Fibroblast of lung (primary cell): ENCODE results near the gene ATG10. TPM values are rescaled to one million over a fixed set of nuclear protein-coding genes. Genes with fewer than 3 reads are reported as not detected.

Source experiments
- DNase-seq, 2 donors: peaks; one replicate each; pipeline versions ENCODE4 v3.0.0 to v3.0.0-alpha.2; 2010; ENCODE audit warnings: low read depth in 2 of 2
- H2AFZ ChIP-seq: 2 replicates; pipeline ENCODE4 v1.5.1; 2012; ENCODE audit warnings: low read length, control low read depth, inconsistent platforms
- H3K27ac ChIP-seq: 2 replicates; pipeline ENCODE4 v1.5.1; 2011; ENCODE audit warnings: low read length, control low read depth; ENCODE audit not compliant: insufficient read depth
- H3K27me3 ChIP-seq: 2 replicates; pipeline ENCODE4 v1.5.1; 2011; ENCODE audit warnings: mild to moderate bottlenecking, low read length; ENCODE audit not compliant: control insufficient read depth, insufficient read depth
- H3K36me3 ChIP-seq: 2 replicates; pipeline ENCODE4 v1.5.1; 2011; ENCODE audit warnings: low read length; ENCODE audit not compliant: control insufficient read depth, insufficient read depth
- H3K4me1 ChIP-seq: 2 replicates; pipeline ENCODE4 v1.5.1; 2011; ENCODE audit warnings: low read length; ENCODE audit not compliant: control insufficient read depth, insufficient read depth; ENCODE audit errors: extremely low read depth
- H3K4me2 ChIP-seq: 2 replicates; pipeline ENCODE4 v1.5.1; 2011; ENCODE audit warnings: low read length, control low read depth; ENCODE audit not compliant: insufficient read depth; ENCODE audit errors: extremely low read depth
- H3K4me3 ChIP-seq, 4 experiments: fragments of 200-600 bp in 1 of 4; sonication (generic) in 1 of 4; replicated peaks in 1 of 4; 2 replicates each; pipeline ENCODE4 v1.5.1; 2011 to 2016; ENCODE audit warnings: low read length in 4 of 4, low read depth in 3 of 4, mild to moderate bottlenecking in 3 of 4, control low read depth in 2 of 4, inconsistent platforms in 1 of 4, mixed read lengths in 1 of 4; ENCODE audit not compliant: insufficient read depth in 1 of 4; ENCODE audit errors: control extremely low read depth in 1 of 4
- H3K79me2 ChIP-seq: 2 replicates; pipeline ENCODE4 v1.5.1; 2012; ENCODE audit warnings: mild to moderate bottlenecking, low read length, inconsistent platforms; ENCODE audit not compliant: control insufficient read depth, insufficient read depth
- H3K9ac ChIP-seq: 2 replicates; pipeline ENCODE4 v1.5.1; 2011; ENCODE audit warnings: mild to moderate bottlenecking, low read length, control low read depth; ENCODE audit not compliant: insufficient read depth
- H3K9me3 ChIP-seq: 2 replicates; pipeline ENCODE4 v1.5.1; 2012; ENCODE audit warnings: low read depth, low read length; ENCODE audit not compliant: control insufficient read depth, insufficient read depth
- H4K20me1 ChIP-seq: 2 replicates; pipeline ENCODE4 v1.5.1; 2011; ENCODE audit warnings: low read length; ENCODE audit not compliant: control insufficient read depth, insufficient read depth; ENCODE audit errors: extremely low read depth
- CTCF ChIP-seq, 2 donors: IDR thresholded peaks in 1 of 2; conservative IDR thresholded peaks in 1 of 2; 1 replicate in 1 of 2; 2 replicates in 1 of 2; pipeline ENCODE4 v1.5.1; 2011 to 2012; ENCODE audit warnings: low read length in 2 of 2, control low read depth in 1 of 2, inconsistent platforms in 1 of 2, low read depth in 1 of 2, mild to moderate bottlenecking in 1 of 2
- EZH2 ChIP-seq: IDR thresholded peaks from 2 replicates; pipeline ENCODE4 v1.5.1; 2012; ENCODE audit warnings: low read length, control low read depth, mild to moderate bottlenecking; ENCODE audit errors: missing control alignments
- polyA plus RNA-seq, 2 donors: library from polyadenylated mRNA; depleted of rRNA in 1 of 2; stranded (reverse) in 1 of 2; unstranded in 1 of 2; fragments of >200 nt; gene quantifications; 2 replicates each; pipeline ENCODE4 v1.2.1, GENCODE V29; 2011 to 2012; ENCODE audit warnings: missing spikeins in 1 of 2
- total RNA-seq: library from RNA; depleted of rRNA; stranded (reverse); fragments of >200 nt; gene quantifications from 2 replicates; pipeline ENCODE4 v1.2.1, GENCODE V29; 2014

The ATG10 gene
- total and polyA plus RNA-seq, 2 donors (not counting 1 experiment from before 2014, with no cell fraction given): 2.5 to 8.8 TPM

GRCh38 chr5:82298668-82299067, 326.8 kb downstream of the ATG10 start:
- DNase-seq: no peak

GRCh38 chr5:82301190-82301589, 329.4 kb downstream of the ATG10 start:
- Histone ChIP-seq H3K9me3 (no peaks in the 10 kb centered on the region), H3K36me3 (no peaks in the 10 kb centered on the region), H3K4me2 (no peak overlapping the region), H3K27me3 (no peaks in the 10 kb centered on the region), H3K27ac (no peak overlapping the region), H3K4me1 (no peaks in the 10 kb centered on the region), H2AFZ (no peak overlapping the region), H3K9ac (no peak overlapping the region), H4K20me1 (no peaks in the 10 kb centered on the region), H3K79me2 (no peaks in the 10 kb centered on the region), H3K4me3 (no peak overlapping the region)
- no peak for DNase-seq
- TF ChIP-seq EZH2 (no peak), CTCF (conservative IDR thresholded peaks at IDR 0.05 in 1 of 2, IDR thresholded peaks at IDR 0.05 in 1 of 2; ENCODE audit: low read depth in 1 of 2, low read length in 2 of 2) (no peak)

More at GRCh38 chr5:82298668-82299067, 326.8 kb downstream of the ATG10 start:
- H3K79me2 ChIP-seq: no peaks in the 10 kb centered on the region
- no peak overlapping the region for H2AFZ ChIP-seq
- H3K4me3 ChIP-seq: no peak overlapping the region
- no peak for TF ChIP-seq EZH2
- TF ChIP-seq CTCF (conservative IDR thresholded peaks at IDR 0.05 in 1 of 2, IDR thresholded peaks at IDR 0.05 in 1 of 2; ENCODE audit: low read depth in 1 of 2, low read length in 2 of 2): no peak
- H3K27me3 ChIP-seq: no peaks in the 10 kb centered on the region
- H4K20me1 ChIP-seq: no peaks in the 10 kb centered on the region
- no peaks in the 10 kb centered on the region for H3K9me3 ChIP-seq
- no peaks in the 10 kb centered on the region for H3K36me3 ChIP-seq
- H3K4me1 ChIP-seq: no peaks in the 10 kb centered on the region
- no peak overlapping the region for H3K4me2 ChIP-seq
- H3K27ac ChIP-seq: no peak overlapping the region
- no peak overlapping the region for H3K9ac ChIP-seq

Other genes starting within 250 kb of the ATG10 start
- gene SSBP2, start 220.9 kb upstream of the ATG10 start, total RNA-seq: 30.8 and 44.4 TPM in 2 replicates
- 47.5 and 63.1 TPM in 2 replicates for gene SSBP2, start 220.9 kb upstream of the ATG10 start, polyA plus RNA-seq